Left ventricle myocardium inferior (tissue), 1 donor: ENCODE measurements around the gene C4orf51. TPM values are rescaled to one million over a fixed set of nuclear protein-coding genes. Genes with fewer than 3 reads are reported as not detected.
A peak's percentile ranks its signal among the peaks of the same experiment; 100 is the strongest.

Experiments used
- DNase-seq: peaks from one replicate; pipeline ENCODE4 v3.0.0-alpha.2; 2020
- H3K27ac ChIP-seq: fragments of 200-600 bp; replicated peaks from 2 replicates; pipeline ENCODE4 v1.8.0; 2021
- H3K27me3 ChIP-seq: fragments of 200-600 bp; 2 replicates; pipeline ENCODE4 v1.8.0; 2021; ENCODE audit warnings: low read depth
- H3K36me3 ChIP-seq: fragments of 200-600 bp; 2 replicates; pipeline ENCODE4 v1.8.0; 2021
- H3K4me1 ChIP-seq: fragments of 200-600 bp; 2 replicates; pipeline ENCODE4 v1.8.0; 2021
- H3K4me3 ChIP-seq: fragments of 200-600 bp; 2 replicates; pipeline ENCODE4 v1.8.0; 2021; ENCODE audit warnings: mild to moderate bottlenecking, moderate library complexity
- H3K9me3 ChIP-seq: fragments of 200-600 bp; replicated peaks from 2 replicates; pipeline ENCODE4 v1.8.0; 2021
- CTCF ChIP-seq: fragments of 200-600 bp; IDR thresholded peaks from 2 replicates; pipeline ENCODE4 v1.8.0; 2021; ENCODE audit warnings: antibody characterized with exemption, mild to moderate bottlenecking, borderline replicate concordance
- intact Hi-C: fragments of 100-400 bp; cut with micrococcal nuclease; formaldehyde crosslinking; loops from one replicate; pipeline ENCODE4 v1.11.0; 2022
- total RNA-seq: library from RNA; stranded (reverse); fragmentation: NEBNext Ultra II Directional; extraction: Animal tissue kit (Norgen Biotek cat#: 25700); gene quantifications from one replicate; pipeline ENCODE4 v1.2.1, GENCODE V29; 2021
- donor health status: DM: no; HTN: yes; CAD: no; lungs with severe emphysema.

The C4orf51 gene
- total RNA-seq, 1 donor from 2014 or later, result not detected

DNA sequence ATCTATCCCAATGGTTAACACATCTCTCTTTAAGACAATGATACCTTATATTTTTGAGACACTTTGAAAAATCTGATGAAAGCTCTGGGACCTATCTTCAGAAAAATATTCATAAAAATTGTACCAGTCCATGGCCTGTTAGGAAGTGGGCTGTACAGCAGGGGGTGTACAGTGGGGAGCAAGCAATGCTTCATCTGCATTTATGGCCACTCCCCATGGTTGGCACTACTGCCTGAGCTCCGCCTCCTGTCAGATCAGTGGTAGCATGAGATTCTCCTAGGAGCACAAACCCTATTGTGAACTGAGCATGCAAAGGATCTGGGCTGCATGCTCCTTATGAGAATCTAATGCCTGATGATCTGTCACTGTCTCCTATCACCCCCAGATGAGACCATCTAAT lies 42.6 kb downstream of the C4orf51 start:
- intact Hi-C loops, result no loop called here
- Histone ChIP-seq H3K27me3 (no peaks in the 10 kb centered on the region), H3K4me1 (peaks cover 15% of the 10 kb centered on the region), H3K36me3 (no peaks in the 10 kb centered on the region), H3K27ac (no peak overlapping the region), H3K9me3 (no peaks in the 10 kb centered on the region), H3K4me3 (no peak overlapping the region)
- DNase-seq, result no peak
- no peak for TF ChIP-seq CTCF

GRCh38 chr4:145723336-145723735 lies 43.4 kb downstream of the C4orf51 start:
- no peaks in the 10 kb centered on the region for H3K27me3 ChIP-seq
- DNase-seq, result no peak
- intact Hi-C loops, result no loop called here
- no peaks in the 10 kb centered on the region for H3K9me3 ChIP-seq
- H3K36me3 ChIP-seq, result no peaks in the 10 kb centered on the region
- H3K27ac ChIP-seq, result no peak overlapping the region
- H3K4me3 ChIP-seq, result no peak overlapping the region
- TF ChIP-seq CTCF, result no peak
- H3K4me1 ChIP-seq, result peaks cover 15% of the 10 kb centered on the region

- Histone ChIP-seq H3K27me3 (no peaks in the 10 kb centered on the region), H3K4me1 (peaks cover 35% of the 10 kb centered on the region), H3K4me3 (no peak overlapping the region), H3K9me3 (no peaks in the 10 kb centered on the region), H3K27ac (no peak overlapping the region), H3K36me3 (no peaks in the 10 kb centered on the region)
- no peak for DNase-seq
- intact Hi-C loops, result no loop called here
- no peak for TF ChIP-seq CTCF
These were observed 50.1 kb downstream of the C4orf51 start for GRCh38 chr4:145730026-145730425.

DNA sequence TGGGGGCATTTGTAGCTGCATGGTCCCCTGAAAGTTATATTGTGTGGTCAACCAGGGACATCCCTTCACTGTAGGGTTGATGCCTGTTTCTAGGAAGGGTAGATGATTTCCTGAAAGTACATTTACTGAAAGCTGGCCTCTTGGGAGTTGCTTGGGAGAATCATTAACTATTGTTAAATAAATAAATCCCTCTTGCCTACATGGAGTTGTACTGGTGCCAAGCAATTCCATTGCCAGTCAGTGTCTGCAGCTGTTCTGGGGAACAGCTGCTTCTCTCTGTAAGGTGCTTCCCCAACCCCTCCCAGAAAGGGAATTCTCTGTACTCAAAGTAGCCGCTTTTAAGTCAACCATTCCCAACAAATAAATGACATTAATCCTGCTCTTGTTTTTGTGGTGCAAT lies 51.1 kb downstream of the C4orf51 start:
- no peak overlapping the region for H3K4me3 ChIP-seq
- no peak for DNase-seq
- intact Hi-C loops, result no loop called here
- H3K4me1 ChIP-seq, result peaks cover 45% of the 10 kb centered on the region
- no peak overlapping the region for H3K27ac ChIP-seq
- H3K9me3 ChIP-seq, result no peaks in the 10 kb centered on the region
- no peak for TF ChIP-seq CTCF
- no peaks in the 10 kb centered on the region for H3K27me3 ChIP-seq
- H3K36me3 ChIP-seq, result no peaks in the 10 kb centered on the region

DNA sequence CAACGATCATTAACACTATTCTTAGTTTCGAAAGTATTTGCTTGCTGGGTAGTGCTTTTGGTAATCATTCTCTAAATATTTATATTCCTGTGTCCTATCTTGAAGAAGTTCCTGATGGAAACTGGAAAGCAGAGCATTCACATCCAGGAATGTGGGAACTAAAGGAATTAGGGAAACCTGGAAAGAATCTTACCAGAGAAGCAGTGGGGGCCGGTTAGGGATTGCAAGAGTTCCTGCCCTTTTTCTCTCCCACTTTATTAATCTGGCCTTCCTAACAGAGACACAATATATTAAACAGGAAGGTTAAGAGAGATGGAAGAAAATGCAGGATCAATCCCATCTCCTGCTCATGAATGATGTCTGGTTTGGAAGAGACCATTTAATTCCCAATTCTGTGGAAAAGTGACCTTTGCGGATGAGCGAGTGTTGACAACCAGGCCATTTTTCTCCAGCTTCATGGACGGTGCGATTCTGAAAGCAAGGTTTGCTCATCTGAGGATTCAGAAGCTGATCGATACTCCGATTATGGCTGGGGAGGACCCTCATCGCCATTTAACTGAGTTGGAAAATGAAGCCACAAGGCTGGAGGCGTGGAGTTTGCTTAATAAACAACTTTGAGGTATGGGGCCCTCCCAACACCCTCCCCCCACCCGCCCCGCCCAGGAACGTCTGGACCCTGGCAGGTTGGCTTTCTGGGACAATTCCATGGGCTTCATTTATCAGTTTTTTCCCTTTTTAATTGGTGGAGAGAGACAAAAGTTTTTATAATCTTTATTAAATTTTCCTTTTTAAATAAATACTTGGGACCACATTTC lies 52.3 kb downstream of the C4orf51 start:
- DNase-seq, result no peak
- intact Hi-C loops, result no loop called here
- Histone ChIP-seq H3K9me3 (no peaks in the 10 kb centered on the region), H3K36me3 (no peaks in the 10 kb centered on the region), H3K27ac (peak overlapping the region; percentile 98), H3K4me3 (peak overlapping the region; percentile 77), H3K27me3 (no peaks in the 10 kb centered on the region), H3K4me1 (peaks cover 57% of the 10 kb centered on the region)
- no peak for TF ChIP-seq CTCF
